Effector memory CD4-positive, alpha-beta T cell (primary cell): ENCODE data around the gene RIPPLY1.
"Not testable (repeated sequence)": the region's sequence is repeated elsewhere in the genome, so short reads cannot be mapped to it uniquely, and the experiment has no call there.

Experiments
- DNase-seq, 3 donors: peaks; one replicate each; pipeline ENCODE4 v3.0.0-alpha.2; 2020
- H3K27ac ChIP-seq: 2 replicates; pipeline ENCODE4 v1.7.0; 2013; ENCODE audit warnings: mild to moderate bottlenecking, low read length, moderate library complexity; ENCODE audit not compliant: insufficient read depth, poor library complexity, severe bottlenecking
- H3K27me3 ChIP-seq: replicated peaks from 2 replicates; pipeline ENCODE4 v1.7.0; 2013; ENCODE audit warnings: mild to moderate bottlenecking, low read length; ENCODE audit not compliant: insufficient read depth, control insufficient read depth, poor library complexity, severe bottlenecking
- H3K36me3 ChIP-seq: 2 replicates; pipeline ENCODE4 v1.7.0; 2013; ENCODE audit warnings: mild to moderate bottlenecking, low read length, moderate library complexity; ENCODE audit not compliant: control insufficient read depth, insufficient read depth
- H3K4me1 ChIP-seq: 2 replicates; pipeline ENCODE4 v1.7.0; 2013; ENCODE audit warnings: low read length, mild to moderate bottlenecking; ENCODE audit not compliant: control insufficient read depth, insufficient read depth, poor library complexity, severe bottlenecking
- H3K4me3 ChIP-seq: 2 replicates; pipeline ENCODE4 v1.7.0; 2013; ENCODE audit warnings: low read length, low read depth, mild to moderate bottlenecking; ENCODE audit not compliant: insufficient read depth, poor library complexity, severe bottlenecking
- H3K9me3 ChIP-seq: 2 replicates; pipeline ENCODE4 v1.7.0; 2013; ENCODE audit warnings: mild to moderate bottlenecking, low read length, moderate library complexity; ENCODE audit not compliant: control insufficient read depth

The RIPPLY1 gene

DNA sequence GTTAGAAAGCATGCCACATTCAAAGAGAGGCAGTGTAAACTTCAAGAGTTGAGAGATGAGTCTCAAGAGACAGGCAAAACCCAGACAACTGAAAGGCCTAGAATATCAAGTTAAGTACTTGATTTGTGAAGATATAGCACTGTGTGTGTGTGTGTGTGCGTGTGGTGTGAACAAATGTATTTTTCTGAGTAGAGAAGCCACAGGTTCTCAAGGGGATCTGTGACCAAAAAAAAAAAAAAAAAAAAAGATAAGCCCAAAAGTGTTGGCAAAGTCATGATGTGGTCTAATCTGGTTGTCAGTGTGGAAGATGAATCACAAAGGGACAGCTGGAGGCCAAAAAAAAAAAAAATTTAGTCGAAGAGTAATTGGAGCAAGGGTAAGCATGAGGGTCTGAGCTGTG lies 3.9 kb downstream of the RIPPLY1 start:
- Histone ChIP-seq H3K4me1 (no peaks in the 10 kb centered on the region), H3K9me3 (no peaks in the 10 kb centered on the region), H3K27me3 (no peaks in the 10 kb centered on the region), H3K36me3 (no peaks in the 10 kb centered on the region), H3K27ac (no peak overlapping the region), H3K4me3 (no peak overlapping the region)
- DNase-seq = no peak

- no peaks in the 10 kb centered on the region for H3K27me3 ChIP-seq
- H3K27ac ChIP-seq = no peak overlapping the region
- no peaks in the 10 kb centered on the region for H3K9me3 ChIP-seq
- DNase-seq = no peak
- H3K36me3 ChIP-seq = no peaks in the 10 kb centered on the region
- no peaks in the 10 kb centered on the region for H3K4me1 ChIP-seq
- no peak overlapping the region for H3K4me3 ChIP-seq
Observed at GRCh38 chrX:106898462-106898861, 4.7 kb downstream of the RIPPLY1 start.

- Histone ChIP-seq H3K36me3 (no peaks in the 10 kb centered on the region), H3K27me3 (peaks cover 3% of the 10 kb centered on the region)
- DNase-seq = no peak
Observed at GRCh38 chrX:106897259-106897658, 5.9 kb downstream of the RIPPLY1 start.

DNA sequence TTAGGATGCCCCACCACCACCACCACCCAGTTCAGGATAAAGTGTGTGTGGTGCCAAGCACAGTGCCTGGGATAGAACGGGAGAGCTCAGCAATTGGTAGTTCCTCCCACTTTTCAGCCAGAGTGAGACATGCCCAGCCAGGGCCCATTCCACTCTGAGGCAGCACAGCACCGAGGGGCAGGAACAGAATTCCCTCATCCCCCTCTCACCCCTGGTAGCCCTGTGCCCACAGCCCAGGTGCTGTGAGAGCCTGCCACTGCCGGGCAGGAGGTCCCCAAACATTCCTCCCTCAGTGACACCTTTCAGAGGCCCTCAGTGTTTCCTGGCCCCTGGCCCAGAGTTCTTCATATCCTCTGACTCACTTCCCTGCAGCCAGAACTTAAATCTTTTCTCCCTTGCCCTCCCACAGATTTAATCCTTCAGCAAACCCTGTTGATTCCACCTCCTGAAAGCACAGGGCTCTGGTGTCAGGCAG lies 8.1 kb downstream of the RIPPLY1 start:
- DNase-seq = no peak
- Histone ChIP-seq H3K27ac (no peak overlapping the region), H3K27me3 (peaks cover 3% of the 10 kb centered on the region), H3K36me3 (no peaks in the 10 kb centered on the region), H3K4me3 (no peak overlapping the region), H3K9me3 (no peaks in the 10 kb centered on the region), H3K4me1 (no peaks in the 10 kb centered on the region)

More at GRCh38 chrX:106897259-106897658, 5.9 kb downstream of the RIPPLY1 start:
- H3K27ac ChIP-seq = no peak overlapping the region
- no peaks in the 10 kb centered on the region for H3K4me1 ChIP-seq
- H3K4me3 ChIP-seq = no peak overlapping the region
- no peaks in the 10 kb centered on the region for H3K9me3 ChIP-seq

DNA sequence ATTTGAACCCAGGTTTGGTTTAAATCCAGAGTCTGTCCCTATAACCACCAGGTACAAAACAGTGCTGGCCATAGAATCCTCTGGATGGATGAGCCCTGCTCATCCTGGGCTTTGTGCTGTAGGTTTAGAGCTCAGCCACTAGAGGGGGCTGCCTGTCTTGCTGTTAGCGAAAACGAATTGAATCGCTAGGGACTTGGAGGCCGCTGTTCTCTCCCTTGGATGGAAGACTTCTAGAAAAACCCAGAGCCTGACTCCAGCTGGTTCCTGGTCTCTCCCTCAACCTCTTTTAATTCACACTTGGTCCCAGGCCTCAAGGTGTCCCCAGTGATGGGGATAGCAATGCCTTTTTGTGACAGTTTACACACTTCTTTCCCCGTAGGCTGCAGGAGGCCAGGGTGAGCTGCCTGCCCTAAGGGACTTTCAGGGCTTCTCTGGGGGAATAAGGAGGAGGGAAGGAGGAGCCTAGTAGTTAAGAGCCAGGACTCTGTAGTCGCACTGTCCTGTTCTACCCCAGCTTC lies 8.7 kb downstream of the RIPPLY1 start:
- DNase-seq = peak in 1 of 3 donors; percentile 17
- Histone ChIP-seq H3K27ac (no peak overlapping the region), H3K4me1 (no peaks in the 10 kb centered on the region), H3K36me3 (no peaks in the 10 kb centered on the region), H3K4me3 (no peak overlapping the region), H3K27me3 (peaks cover 3% of the 10 kb centered on the region), H3K9me3 (no peaks in the 10 kb centered on the region)

- no peak for DNase-seq
- no peaks in the 10 kb centered on the region for H3K36me3 ChIP-seq
- H3K4me3 ChIP-seq = no peak overlapping the region
- H3K27me3 ChIP-seq = peaks cover 3% of the 10 kb centered on the region
- H3K27ac ChIP-seq = no peak overlapping the region
- no peaks in the 10 kb centered on the region for H3K9me3 ChIP-seq
- H3K4me1 ChIP-seq = no peaks in the 10 kb centered on the region
Observed at GRCh38 chrX:106891762-106892460, 11.2 kb downstream of the RIPPLY1 start.

DNA sequence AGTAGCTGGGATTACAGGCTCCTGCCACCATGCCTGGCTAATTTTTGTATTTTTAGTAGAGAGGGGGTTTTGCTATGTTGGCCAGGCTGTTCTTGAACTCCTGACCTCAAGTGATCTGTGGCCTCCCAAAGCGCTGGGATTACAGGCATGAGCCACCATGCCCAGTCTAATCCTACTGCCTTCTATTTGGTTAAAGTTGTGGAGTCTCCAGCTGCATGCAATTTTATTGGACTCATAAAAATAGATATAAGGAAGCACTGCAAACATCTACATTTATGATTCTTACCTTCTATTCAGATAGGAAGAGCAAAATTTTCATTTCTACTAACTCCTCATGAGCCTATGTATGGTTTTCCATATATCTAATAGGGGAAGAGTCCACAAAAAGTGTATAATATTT lies 13.7 kb downstream of the RIPPLY1 start:
- no peak overlapping the region for H3K4me3 ChIP-seq
- H3K36me3 ChIP-seq = no peaks in the 10 kb centered on the region
- peaks cover 3% of the 10 kb centered on the region for H3K27me3 ChIP-seq
- DNase-seq = no peak
- H3K4me1 ChIP-seq = no peaks in the 10 kb centered on the region
- H3K27ac ChIP-seq = no peak overlapping the region
- no peaks in the 10 kb centered on the region for H3K9me3 ChIP-seq

- no peak for DNase-seq
- Histone ChIP-seq H3K27me3 (no peaks in the 10 kb centered on the region), H3K4me1 (no peaks in the 10 kb centered on the region), H3K4me3 (no peak overlapping the region), H3K36me3 (no peaks in the 10 kb centered on the region), H3K27ac (no peak overlapping the region), H3K9me3 (no peaks in the 10 kb centered on the region)
Observed at GRCh38 chrX:106875151-106875550, 28.0 kb downstream of the RIPPLY1 start.

- H3K4me1 ChIP-seq = no peaks in the 10 kb centered on the region
- H3K27me3 ChIP-seq = no peaks in the 10 kb centered on the region
- no peaks in the 10 kb centered on the region for H3K36me3 ChIP-seq
- H3K27ac ChIP-seq = no peak overlapping the region
- H3K9me3 ChIP-seq = no peaks in the 10 kb centered on the region
- DNase-seq = no peak
- H3K4me3 ChIP-seq = no peak overlapping the region
Observed at GRCh38 chrX:106874075-106874474, 29.1 kb downstream of the RIPPLY1 start.

GRCh38 chrX:106872796-106873195 lies 30.3 kb downstream of the RIPPLY1 start:
- H3K4me1 ChIP-seq, H3K36me3 ChIP-seq, H3K27ac ChIP-seq, H3K27me3 ChIP-seq, H3K9me3 ChIP-seq, H3K4me3 ChIP-seq, DNase-seq: not testable (repeated sequence)
